SK-N-SH treated with all-trans-retinoic acid at 6 μM for 48 hours (cell line): Measurements from ENCODE around the gene BRD9.

Source experiments
- ARNTL ChIP-seq: fragments of 450-650 bp; formaldehyde crosslinking; IDR thresholded peaks from 2 replicates; pipeline ENCODE4 v1.5.0; 2020; ENCODE audit warnings: low read depth, mild to moderate bottlenecking, moderate library complexity, borderline replicate concordance
- CSDC2 ChIP-seq: fragments of 250-450 bp; sonication (Bioruptor Pico); IDR thresholded peaks from 2 replicates; pipeline ENCODE4 v1.5.0; 2020; ENCODE audit warnings: mild to moderate bottlenecking, moderate library complexity
- GLIS3 ChIP-seq: fragments of 250-450 bp; sonication (Bioruptor Pico); IDR thresholded peaks from 2 replicates; pipeline ENCODE4 v1.5.0; 2020; ENCODE audit warnings: mild to moderate bottlenecking, moderate library complexity
- PPARA ChIP-seq: fragments of 250-450 bp; sonication (Bioruptor Pico); IDR thresholded peaks from 2 replicates; pipeline ENCODE4 v1.5.0; 2020; ENCODE audit warnings: mild to moderate bottlenecking, borderline replicate concordance
- TCF4 ChIP-seq: fragments of 250-450 bp; sonication (Bioruptor Pico); IDR thresholded peaks from 2 replicates; pipeline ENCODE4 v1.8.0; 2021; ENCODE audit warnings: mild to moderate bottlenecking, moderate library complexity, borderline replicate concordance
- ZNF70 ChIP-seq: fragments of 450-650 bp; formaldehyde crosslinking; IDR thresholded peaks from 2 replicates; pipeline ENCODE4 v1.5.0; 2020; ENCODE audit warnings: mild to moderate bottlenecking, moderate library complexity
- TF ChIP-seq, protein P1 (sequence below): fragments of 250-450 bp; sonication (Bioruptor Pico); IDR thresholded peaks from 2 replicates; pipeline ENCODE4 v1.5.1; 2020; ENCODE audit warnings: low read depth, mild to moderate bottlenecking, moderate library complexity
- TF ChIP-seq, protein P2 (sequence below): fragments of 250-450 bp; sonication (Bioruptor Pico); IDR thresholded peaks from 2 replicates; pipeline ENCODE4 v1.5.0; 2020; ENCODE audit warnings: mild to moderate bottlenecking, moderate library complexity

GRCh38 chr5:859391-859790, 33.2 kb downstream of the BRD9 start:
- TF ChIP-seq, protein P1, sequence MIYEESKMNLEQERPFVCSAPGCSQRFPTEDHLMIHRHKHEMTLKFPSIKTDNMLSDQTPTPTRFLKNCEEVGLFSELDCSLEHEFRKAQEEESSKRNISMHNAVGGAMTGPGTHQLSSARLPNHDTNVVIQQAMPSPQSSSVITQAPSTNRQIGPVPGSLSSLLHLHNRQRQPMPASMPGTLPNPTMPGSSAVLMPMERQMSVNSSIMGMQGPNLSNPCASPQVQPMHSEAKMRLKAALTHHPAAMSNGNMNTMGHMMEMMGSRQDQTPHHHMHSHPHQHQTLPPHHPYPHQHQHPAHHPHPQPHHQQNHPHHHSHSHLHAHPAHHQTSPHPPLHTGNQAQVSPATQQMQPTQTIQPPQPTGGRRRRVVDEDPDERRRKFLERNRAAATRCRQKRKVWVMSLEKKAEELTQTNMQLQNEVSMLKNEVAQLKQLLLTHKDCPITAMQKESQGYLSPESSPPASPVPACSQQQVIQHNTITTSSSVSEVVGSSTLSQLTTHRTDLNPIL (CRISPR knock-in tag), result no peak
- TF ChIP-seq ZNF70 (no peak), CSDC2 (CRISPR knock-in tag) (no peak), ARNTL (no peak), PPARA (CRISPR knock-in tag) (no peak), GLIS3 (CRISPR knock-in tag) (no peak), TCF4 (CRISPR knock-in tag) (no peak)
- TF ChIP-seq, protein P2, sequence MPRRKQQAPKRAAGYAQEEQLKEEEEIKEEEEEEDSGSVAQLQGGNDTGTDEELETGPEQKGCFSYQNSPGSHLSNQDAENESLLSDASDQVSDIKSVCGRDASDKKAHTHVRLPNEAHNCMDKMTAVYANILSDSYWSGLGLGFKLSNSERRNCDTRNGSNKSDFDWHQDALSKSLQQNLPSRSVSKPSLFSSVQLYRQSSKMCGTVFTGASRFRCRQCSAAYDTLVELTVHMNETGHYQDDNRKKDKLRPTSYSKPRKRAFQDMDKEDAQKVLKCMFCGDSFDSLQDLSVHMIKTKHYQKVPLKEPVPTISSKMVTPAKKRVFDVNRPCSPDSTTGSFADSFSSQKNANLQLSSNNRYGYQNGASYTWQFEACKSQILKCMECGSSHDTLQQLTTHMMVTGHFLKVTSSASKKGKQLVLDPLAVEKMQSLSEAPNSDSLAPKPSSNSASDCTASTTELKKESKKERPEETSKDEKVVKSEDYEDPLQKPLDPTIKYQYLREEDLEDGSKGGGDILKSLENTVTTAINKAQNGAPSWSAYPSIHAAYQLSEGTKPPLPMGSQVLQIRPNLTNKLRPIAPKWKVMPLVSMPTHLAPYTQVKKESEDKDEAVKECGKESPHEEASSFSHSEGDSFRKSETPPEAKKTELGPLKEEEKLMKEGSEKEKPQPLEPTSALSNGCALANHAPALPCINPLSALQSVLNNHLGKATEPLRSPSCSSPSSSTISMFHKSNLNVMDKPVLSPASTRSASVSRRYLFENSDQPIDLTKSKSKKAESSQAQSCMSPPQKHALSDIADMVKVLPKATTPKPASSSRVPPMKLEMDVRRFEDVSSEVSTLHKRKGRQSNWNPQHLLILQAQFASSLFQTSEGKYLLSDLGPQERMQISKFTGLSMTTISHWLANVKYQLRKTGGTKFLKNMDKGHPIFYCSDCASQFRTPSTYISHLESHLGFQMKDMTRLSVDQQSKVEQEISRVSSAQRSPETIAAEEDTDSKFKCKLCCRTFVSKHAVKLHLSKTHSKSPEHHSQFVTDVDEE, result no peak
